Stomach (tissue), 9 donors: ENCODE measurements around the gene CCDC181. TPM values are rescaled to one million over a fixed set of nuclear protein-coding genes. Genes with fewer than 3 reads are reported as not detected.
A peak's percentile ranks its signal among the peaks of the same experiment; 100 is the strongest.

Source experiments
- DNase-seq, 2 donors: peaks; one replicate each; pipeline versions ENCODE4 v3.0.0 to v3.0.0-alpha.2; 2013 to 2019
- H3K27ac ChIP-seq, 5 donors: fragments of 200-600 bp in 4 of 5; sonication (generic) in 4 of 5; one replicate each; pipeline ENCODE4 v1.5.1; 2013 to 2019; ENCODE audit warnings: mild to moderate bottlenecking in 1 of 5, moderate library complexity in 1 of 5
- H3K27me3 ChIP-seq, 3 donors: fragments of 200-600 bp; sonication (generic); one replicate each; pipeline ENCODE4 v1.5.1; 2017 to 2019; ENCODE audit warnings: mixed run types in 1 of 3
- H3K36me3 ChIP-seq, 4 donors: fragments of 200-600 bp; sonication (generic); 1 replicate in 3 of 4; 2 replicates in 1 of 4; pipeline ENCODE4 v1.5.1; 2016 to 2019
- H3K4me1 ChIP-seq, 4 donors: fragments of 200-600 bp; sonication (generic); one replicate each; pipeline ENCODE4 v1.5.1; 2016 to 2019
- H3K4me3 ChIP-seq, 4 donors: fragments of 200-600 bp; sonication (generic) in 3 of 4; one replicate each; pipeline ENCODE4 v1.5.1; 2016 to 2019; ENCODE audit warnings: mild to moderate bottlenecking in 1 of 4
- H3K9me3 ChIP-seq, 4 donors: fragments of 200-600 bp; sonication (generic); one replicate each; pipeline ENCODE4 v1.5.1; 2016 to 2019
- EP300 ChIP-seq: sonication (generic); formaldehyde crosslinking; IDR thresholded peaks from one replicate; pipeline ENCODE4 v1.6.1; 2017; ENCODE audit warnings: antibody characterized with exemption
- POLR2A ChIP-seq, 4 donors: fragments of 450-650 bp; IDR thresholded peaks; one replicate each; pipeline ENCODE4 v1.6.1; 2016; ENCODE audit warnings: antibody characterized with exemption in 4 of 4, control low read depth in 2 of 4, mild to moderate bottlenecking in 1 of 4, moderate library complexity in 1 of 4
- POLR2AphosphoS5 ChIP-seq, 3 donors: sonication (generic); formaldehyde crosslinking; IDR thresholded peaks; one replicate each; pipeline ENCODE4 v1.6.1; 2016; ENCODE audit warnings: antibody characterized with exemption in 3 of 3
- WGBS, 5 donors: extraction: QIAGEN DNeasy Blood & Tissue Kit in 3 of 5; methylation state at CpG; one replicate each; pipeline versions ENCODE4 v1.1.5 to v1.1.7; 2013 to 2018; 5-methylcytosine and 5-hydroxymethylcytosine counted together
- intact Hi-C: fragments of 100-400 bp; cut with DNase I; formaldehyde crosslinking; loops from one replicate; pipeline ENCODE4 v1.15.1; 2023; ENCODE audit warnings: low total_unique reads
- polyA plus RNA-seq, 3 donors: library from polyadenylated mRNA; stranded (reverse); fragments of 200-250 nt; gene quantifications; one replicate each; pipeline ENCODE4 v1.2.3, GENCODE V29; 2013
- total RNA-seq, 5 donors: library from RNA; depleted of rRNA; stranded (reverse); fragments of >200 nt; gene quantifications; one replicate each; pipeline versions ENCODE4 v1.1.0 to v1.2.3, GENCODE V29; 2014 to 2016
- TF ChIP-seq, protein P1 (sequence below), 7 experiments: fragments of 450-650 bp in 4 of 7; fragments of 200-600 bp in 3 of 7; sonication (generic) in 3 of 7; IDR thresholded peaks; one replicate each; pipeline ENCODE4 v1.5.1; 2016 to 2019; ENCODE audit warnings: antibody characterized with exemption in 7 of 7, control low read depth in 2 of 7, mild to moderate bottlenecking in 1 of 7
- donor health status: healthy with polysubstance abuse.
- donor health status: Bipolar disorder and iron deficiency.
- donor health status: healthy.

CCDC181 gene
- total and polyA plus RNA-seq, 8 donors: 0.73 to 4.3 (median 0.95) TPM; not detected in 3

DNA sequence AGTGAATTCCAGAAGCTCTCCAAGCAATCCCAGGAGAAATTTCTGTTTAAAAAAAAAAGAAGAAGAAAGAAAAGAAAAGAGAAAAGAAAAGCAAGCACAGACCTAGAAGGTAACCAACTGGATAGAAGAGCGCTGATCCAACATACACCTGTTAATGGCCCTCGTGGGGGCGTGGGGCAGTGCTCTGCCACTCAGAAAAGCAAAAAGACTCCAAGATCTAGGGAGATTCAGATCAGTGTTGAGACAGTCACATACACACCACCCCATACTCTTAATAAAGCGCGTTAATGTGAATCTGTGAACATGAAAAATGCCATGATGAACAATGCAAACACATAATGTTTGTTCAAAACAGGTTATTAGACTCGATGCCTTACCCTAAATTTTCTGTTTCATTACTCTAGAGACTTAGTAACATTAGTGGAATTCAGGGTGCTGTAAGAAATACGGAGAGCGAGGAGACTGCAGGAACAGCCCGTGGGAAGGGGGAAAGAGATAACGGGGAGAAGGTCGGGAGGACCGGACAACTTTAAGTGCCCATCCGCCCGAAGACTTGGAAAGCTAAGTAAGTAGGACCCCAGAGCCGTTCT lies 60.1 kb downstream of the CCDC181 start:
- H3K36me3 ChIP-seq: peaks cover 4 to 25% (median 12%) of the 10 kb centered on the region in 4 donors
- peak overlapping the region; percentile 51 to 85 (median 64) for H3K4me3 ChIP-seq
- peaks cover 14 to 43% (median 29%) of the 10 kb centered on the region in 4 donors for H3K4me1 ChIP-seq
- no peak for TF ChIP-seq EP300
- DNase-seq: peak in 1 of 2 donors; percentile 25
- intact Hi-C loops: no loop called here
- peak overlapping the region; percentile 25 to 89 (median 86) for H3K27ac ChIP-seq
- 6 to 9% (median 7%) methylated on average over 15 of the region's 15 CpGs for WGBS, 5 donors
- no peaks in the 10 kb centered on the region for H3K27me3 ChIP-seq
- H3K9me3 ChIP-seq: no peaks in the 10 kb centered on the region

- DNase-seq: no peak
- H3K27me3 ChIP-seq: no peaks in the 10 kb centered on the region
- no peak overlapping the region for H3K4me3 ChIP-seq
- peaks cover 14 to 28% (median 25%) of the 10 kb centered on the region in 4 donors for H3K4me1 ChIP-seq
- intact Hi-C loops: no loop called here
- TF ChIP-seq, protein P1, sequence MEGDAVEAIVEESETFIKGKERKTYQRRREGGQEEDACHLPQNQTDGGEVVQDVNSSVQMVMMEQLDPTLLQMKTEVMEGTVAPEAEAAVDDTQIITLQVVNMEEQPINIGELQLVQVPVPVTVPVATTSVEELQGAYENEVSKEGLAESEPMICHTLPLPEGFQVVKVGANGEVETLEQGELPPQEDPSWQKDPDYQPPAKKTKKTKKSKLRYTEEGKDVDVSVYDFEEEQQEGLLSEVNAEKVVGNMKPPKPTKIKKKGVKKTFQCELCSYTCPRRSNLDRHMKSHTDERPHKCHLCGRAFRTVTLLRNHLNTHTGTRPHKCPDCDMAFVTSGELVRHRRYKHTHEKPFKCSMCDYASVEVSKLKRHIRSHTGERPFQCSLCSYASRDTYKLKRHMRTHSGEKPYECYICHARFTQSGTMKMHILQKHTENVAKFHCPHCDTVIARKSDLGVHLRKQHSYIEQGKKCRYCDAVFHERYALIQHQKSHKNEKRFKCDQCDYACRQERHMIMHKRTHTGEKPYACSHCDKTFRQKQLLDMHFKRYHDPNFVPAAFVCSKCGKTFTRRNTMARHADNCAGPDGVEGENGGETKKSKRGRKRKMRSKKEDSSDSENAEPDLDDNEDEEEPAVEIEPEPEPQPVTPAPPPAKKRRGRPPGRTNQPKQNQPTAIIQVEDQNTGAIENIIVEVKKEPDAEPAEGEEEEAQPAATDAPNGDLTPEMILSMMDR (IDR thresholded peaks at IDR 0.05): no peak
- no peak for TF ChIP-seq EP300
- no peak for TF ChIP-seq POLR2A (IDR thresholded peaks at IDR 0.05)
- no peak for TF ChIP-seq POLR2AphosphoS5 (IDR thresholded peaks at IDR 0.05)
- peaks cover under 1 to 4% (median 3%) of the 10 kb centered on the region in 4 donors for H3K36me3 ChIP-seq
- no peak overlapping the region for H3K27ac ChIP-seq
- no peaks in the 10 kb centered on the region for H3K9me3 ChIP-seq
- WGBS, 5 donors: 89 to 98% (median 97%) methylated on average over 2 of the region's 2 CpGs
Observed at GRCh38 chr1:169364948-169365347, 62.3 kb downstream of the CCDC181 start.

- TF ChIP-seq EP300 (no peak), POLR2A (IDR thresholded peaks at IDR 0.05) (no peak), POLR2AphosphoS5 (IDR thresholded peaks at IDR 0.05) (no peak)
- TF ChIP-seq, protein P1 (IDR thresholded peaks at IDR 0.05): no peak
- H3K4me3 ChIP-seq: no peak overlapping the region
- no peaks in the 10 kb centered on the region for H3K9me3 ChIP-seq
- H3K27ac ChIP-seq: no peak overlapping the region
- peaks cover 5 to 13% (median 10%) of the 10 kb centered on the region in 4 donors for H3K4me1 ChIP-seq
- H3K36me3 ChIP-seq: no peaks in the 10 kb centered on the region
- H3K27me3 ChIP-seq: no peaks in the 10 kb centered on the region
- intact Hi-C loops: no loop called here
- no peak for DNase-seq
- WGBS, 5 donors: 73 to 93% (median 83%) methylated on average over 5 of the region's 5 CpGs
Observed at GRCh38 chr1:169363046-169363730, 64.1 kb downstream of the CCDC181 start.

DNA sequence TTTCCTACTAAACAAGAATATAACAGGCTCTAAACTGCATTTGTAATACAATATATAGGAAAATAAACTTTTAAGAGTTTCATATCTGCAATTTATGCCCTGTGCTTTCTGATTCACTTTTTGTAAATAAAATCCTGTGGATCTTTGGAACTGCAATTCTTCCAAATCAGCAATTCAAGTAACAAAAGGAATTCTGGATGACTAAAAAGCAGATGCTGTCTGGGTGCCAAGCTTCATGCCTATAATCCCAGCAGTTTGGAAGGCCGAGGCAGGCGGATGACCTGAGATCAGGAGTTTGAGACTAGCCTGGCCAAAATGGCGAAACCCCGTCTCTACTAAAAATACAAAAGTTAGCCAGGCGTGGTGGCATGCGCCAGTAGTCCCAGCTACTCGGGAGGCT lies 66.0 kb downstream of the CCDC181 start:
- Histone ChIP-seq H3K9me3 (no peaks in the 10 kb centered on the region), H3K4me1 (peaks cover 0 to 4% (median 1%) of the 10 kb centered on the region in 4 donors), H3K36me3 (no peaks in the 10 kb centered on the region), H3K27ac (no peak overlapping the region), H3K27me3 (no peaks in the 10 kb centered on the region), H3K4me3 (no peak overlapping the region)
- DNase-seq: no peak
- TF ChIP-seq POLR2AphosphoS5 (IDR thresholded peaks at IDR 0.05) (no peak), POLR2A (IDR thresholded peaks at IDR 0.05) (no peak), EP300 (no peak)
- TF ChIP-seq, protein P1 (IDR thresholded peaks at IDR 0.05): no peak
- WGBS, 5 donors: 79 to 92% (median 89%) methylated on average over 7 of the region's 7 CpGs
- intact Hi-C loops: no loop called here

GRCh38 chr1:169360415-169360814 lies 66.9 kb downstream of the CCDC181 start:
- no peaks in the 10 kb centered on the region for H3K4me1 ChIP-seq
- intact Hi-C loops: no loop called here
- no peak overlapping the region for H3K27ac ChIP-seq
- H3K36me3 ChIP-seq: no peaks in the 10 kb centered on the region
- H3K9me3 ChIP-seq: no peaks in the 10 kb centered on the region
- H3K4me3 ChIP-seq: no peak overlapping the region
- DNase-seq: no peak
- no peaks in the 10 kb centered on the region for H3K27me3 ChIP-seq
- TF ChIP-seq POLR2AphosphoS5 (IDR thresholded peaks at IDR 0.05): no peak
- TF ChIP-seq POLR2A (IDR thresholded peaks at IDR 0.05): no peak
- TF ChIP-seq EP300: no peak
- TF ChIP-seq, protein P1 (IDR thresholded peaks at IDR 0.05): no peak
- WGBS, 5 donors: 83 to 98% (median 96%) methylated on average over 1 of the region's 1 CpG
